Nephron (organoid): ENCODE results near the gene ANKIB1.
"Not testable (repeated sequence)": the region's sequence is repeated elsewhere in the genome, so short reads cannot be mapped to it uniquely, and the experiment has no call there.

Experiments
- H3K27ac Mint-ChIP-seq, 3 experiments: 2 replicates each; pipeline ENCODE4 v1.8.0; 2020; ENCODE audit warnings: mixed read lengths in 3 of 3, mild to moderate bottlenecking in 2 of 3, moderate library complexity in 1 of 3
- H3K27me3 Mint-ChIP-seq: 2 replicates; pipeline ENCODE4 v1.8.0; 2021; ENCODE audit warnings: low read depth, mild to moderate bottlenecking, moderate library complexity, mixed read lengths
- H3K36me3 Mint-ChIP-seq: 2 replicates; pipeline ENCODE4 v1.8.0; 2020; ENCODE audit warnings: low read depth, mixed read lengths
- H3K4me1 Mint-ChIP-seq: 2 replicates; pipeline ENCODE4 v1.8.0; 2020; ENCODE audit warnings: mixed read lengths
- H3K4me3 Mint-ChIP-seq, 3 experiments: 2 replicates each; pipeline ENCODE4 v1.8.0; 2020; ENCODE audit warnings: mild to moderate bottlenecking in 3 of 3, mixed read lengths in 3 of 3, moderate library complexity in 2 of 3
- H3K9me3 Mint-ChIP-seq: 2 replicates; pipeline ENCODE4 v1.8.0; 2020; ENCODE audit warnings: mixed read lengths
- TF ChIP-seq, protein P1 (sequence below), 3 experiments: fragments of 200-600 bp; sonication (generic); IDR thresholded peaks; one replicate each; pipeline ENCODE4 v1.5.0; 2021; ENCODE audit warnings: antibody characterized with exemption in 3 of 3; ENCODE audit not compliant: unreplicated experiment in 3 of 3

ANKIB1 gene

DNA sequence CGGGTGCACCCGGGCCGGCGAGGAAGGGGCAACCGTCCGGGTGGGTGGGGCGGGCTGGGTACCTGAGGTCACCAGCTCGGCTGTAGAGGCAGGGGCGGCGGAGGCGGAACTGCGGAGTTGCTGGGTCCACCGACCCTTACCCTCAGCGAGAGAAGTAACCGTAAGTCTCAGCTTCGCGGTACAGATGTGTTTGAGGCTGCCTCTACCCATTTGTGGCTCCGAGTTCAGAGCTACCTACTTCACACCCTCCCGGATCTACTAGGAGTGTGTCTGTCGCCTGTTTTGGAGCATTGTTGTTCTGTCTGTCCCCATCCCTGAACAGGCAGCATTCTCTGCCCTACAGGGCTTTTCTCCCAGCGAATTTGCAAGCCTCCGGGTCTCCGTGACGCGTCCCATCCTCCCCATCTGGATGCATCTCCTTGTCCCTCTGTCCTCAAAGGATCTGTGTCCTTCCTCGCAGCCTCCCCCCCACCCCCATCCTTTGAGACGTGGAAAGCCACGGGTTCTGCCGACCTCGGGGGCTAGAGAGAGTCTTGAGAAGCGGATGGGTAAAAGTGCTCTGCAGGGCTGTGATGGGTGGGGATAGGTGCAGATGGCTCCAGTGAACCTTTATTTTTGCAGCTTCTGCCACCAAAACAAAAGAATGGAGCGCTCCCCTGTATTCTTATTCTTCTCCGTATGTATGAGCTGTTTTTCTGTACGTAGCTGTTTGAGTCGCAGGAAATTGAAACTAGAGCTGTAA is 757 bp downstream of the ANKIB1 start:
- Mint-ChIP-seq H3K27ac (peak overlapping the region; percentile 95 to 99 (median 97)), H3K27me3 (no peaks in the 10 kb centered on the region), H3K9me3 (no peaks in the 10 kb centered on the region), H3K4me1 (peaks cover 45% of the 10 kb centered on the region), H3K4me3 (peak overlapping the region; percentile 89 to 99 (median 99)), H3K36me3 (peaks cover 10% of the 10 kb centered on the region)
- TF ChIP-seq, protein P1, sequence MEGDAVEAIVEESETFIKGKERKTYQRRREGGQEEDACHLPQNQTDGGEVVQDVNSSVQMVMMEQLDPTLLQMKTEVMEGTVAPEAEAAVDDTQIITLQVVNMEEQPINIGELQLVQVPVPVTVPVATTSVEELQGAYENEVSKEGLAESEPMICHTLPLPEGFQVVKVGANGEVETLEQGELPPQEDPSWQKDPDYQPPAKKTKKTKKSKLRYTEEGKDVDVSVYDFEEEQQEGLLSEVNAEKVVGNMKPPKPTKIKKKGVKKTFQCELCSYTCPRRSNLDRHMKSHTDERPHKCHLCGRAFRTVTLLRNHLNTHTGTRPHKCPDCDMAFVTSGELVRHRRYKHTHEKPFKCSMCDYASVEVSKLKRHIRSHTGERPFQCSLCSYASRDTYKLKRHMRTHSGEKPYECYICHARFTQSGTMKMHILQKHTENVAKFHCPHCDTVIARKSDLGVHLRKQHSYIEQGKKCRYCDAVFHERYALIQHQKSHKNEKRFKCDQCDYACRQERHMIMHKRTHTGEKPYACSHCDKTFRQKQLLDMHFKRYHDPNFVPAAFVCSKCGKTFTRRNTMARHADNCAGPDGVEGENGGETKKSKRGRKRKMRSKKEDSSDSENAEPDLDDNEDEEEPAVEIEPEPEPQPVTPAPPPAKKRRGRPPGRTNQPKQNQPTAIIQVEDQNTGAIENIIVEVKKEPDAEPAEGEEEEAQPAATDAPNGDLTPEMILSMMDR (IDR thresholded peaks at IDR 0.05; ENCODE audit: unreplicated experiment in 3 of 3) = no peak

- H3K4me1 Mint-ChIP-seq = peaks cover 21% of the 10 kb centered on the region
- no peak overlapping the region for H3K4me3 Mint-ChIP-seq
- peaks cover 5% of the 10 kb centered on the region for H3K9me3 Mint-ChIP-seq
- no peak overlapping the region for H3K27ac Mint-ChIP-seq
- peaks cover 30% of the 10 kb centered on the region for H3K36me3 Mint-ChIP-seq
- TF ChIP-seq, protein P1 (IDR thresholded peaks at IDR 0.05; ENCODE audit: unreplicated experiment in 3 of 3) = no peak
- H3K27me3 Mint-ChIP-seq = no peaks in the 10 kb centered on the region
Measured at GRCh38 chr7:92250603-92251002, 4.8 kb downstream of the ANKIB1 start.

DNA sequence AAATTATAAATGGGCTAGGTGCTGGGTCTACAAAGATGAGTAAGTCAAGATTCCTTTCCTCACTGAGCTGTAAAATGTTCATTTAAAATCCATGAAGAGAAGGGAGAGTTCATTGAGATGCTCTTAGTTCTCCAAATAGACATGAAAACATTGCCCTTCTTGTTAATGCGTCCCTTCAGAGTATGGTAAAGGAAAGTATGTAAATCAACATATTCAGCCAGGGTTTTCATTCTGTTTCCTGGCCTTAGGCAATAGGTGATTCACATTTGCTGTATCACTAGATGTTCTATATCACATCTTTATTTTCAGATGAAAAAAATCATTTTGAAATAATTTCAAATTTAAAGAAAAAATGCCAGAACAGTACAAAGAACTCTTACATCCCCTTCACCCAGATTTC is 5.4 kb downstream of the ANKIB1 start:
- TF ChIP-seq, protein P1 (IDR thresholded peaks at IDR 0.05; ENCODE audit: unreplicated experiment in 3 of 3) = no peak
- H3K4me3 Mint-ChIP-seq = no peak overlapping the region

GRCh38 chr7:92253251-92253650 is 7.5 kb downstream of the ANKIB1 start:
- TF ChIP-seq, protein P1 (IDR thresholded peaks at IDR 0.05; ENCODE audit: unreplicated experiment in 3 of 3) = no peak
- H3K27me3 Mint-ChIP-seq = no peaks in the 10 kb centered on the region
- H3K27ac Mint-ChIP-seq = no peak overlapping the region
- peaks cover 3% of the 10 kb centered on the region for H3K4me1 Mint-ChIP-seq
- H3K4me3 Mint-ChIP-seq = no peak overlapping the region
- peaks cover 5% of the 10 kb centered on the region for H3K9me3 Mint-ChIP-seq
- peaks cover 30% of the 10 kb centered on the region for H3K36me3 Mint-ChIP-seq

More for the DNA sequence above, 5.4 kb downstream of the ANKIB1 start:
- H3K36me3 Mint-ChIP-seq = peaks cover 30% of the 10 kb centered on the region
- no peak overlapping the region for H3K27ac Mint-ChIP-seq
- no peaks in the 10 kb centered on the region for H3K27me3 Mint-ChIP-seq
- peaks cover 5% of the 10 kb centered on the region for H3K9me3 Mint-ChIP-seq
- H3K4me1 Mint-ChIP-seq = peaks cover 18% of the 10 kb centered on the region

- H3K36me3 Mint-ChIP-seq = peaks cover 38% of the 10 kb centered on the region
Measured at GRCh38 chr7:92254800-92255199, 9.0 kb downstream of the ANKIB1 start.

GRCh38 chr7:92255308-92255707 is 9.5 kb downstream of the ANKIB1 start:
- Mint-ChIP-seq H3K4me1 (no peaks in the 10 kb centered on the region), H3K4me3 (no peak overlapping the region), H3K36me3 (peaks cover 43% of the 10 kb centered on the region), H3K27me3 (no peaks in the 10 kb centered on the region), H3K27ac (no peak overlapping the region), H3K9me3 (peaks cover 13% of the 10 kb centered on the region)
- TF ChIP-seq, protein P1 (IDR thresholded peaks at IDR 0.05; ENCODE audit: unreplicated experiment in 3 of 3) = no peak

More at GRCh38 chr7:92254800-92255199, 9.0 kb downstream of the ANKIB1 start:
- H3K27ac Mint-ChIP-seq, H3K4me3 Mint-ChIP-seq, H3K4me1 Mint-ChIP-seq, H3K27me3 Mint-ChIP-seq, H3K9me3 Mint-ChIP-seq: not testable (repeated sequence)
